ENCODE data around the gene ARHGEF37.

- no peak for TF ChIP-seq CTCF (conservative IDR thresholded peaks at IDR 0.05; ENCODE audit: low read length)
- no peak for TF ChIP-seq EZH2phosphoT487 (IDR thresholded peaks at IDR 0.05; ENCODE audit: borderline replicate concordance, low read depth, low read length)
These were observed 5.5 kb downstream of the ARHGEF37 start for GRCh38 chr5:149586708-149587318.

All from OCI-LY7 (cell line).